Measurements from ENCODE around the gene LRRC4B. TPM values are rescaled to one million over a fixed set of nuclear protein-coding genes. Genes with fewer than 3 reads are reported as not detected.
A peak's percentile ranks its signal among the peaks of the same experiment; 100 is the strongest.

Gene LRRC4B
- total and polyA plus RNA-seq, 2 of the 13 experiments (the other 11 are each of a cell fraction or from before 2014, with no cell fraction given): not detected

- no peaks in the 10 kb centered on the region for H4K20me1 ChIP-seq (ENCODE audit: insufficient read depth, low read length)
- H3K27ac ChIP-seq (ENCODE audit: extremely low read length, insufficient read depth, low read length): no peak overlapping the region
- no peaks in the 10 kb centered on the region for H3K79me2 ChIP-seq (ENCODE audit: insufficient read depth, low read length)
- no peaks in the 10 kb centered on the region for H3K9me3 ChIP-seq (ENCODE audit: low read length)
- ATAC-seq: no peak
- H3K4me1 ChIP-seq (ENCODE audit: insufficient read depth, low read length): peaks cover 1% of the 10 kb centered on the region; the same call in 1 of the 2 replicates
- no peaks in the 10 kb centered on the region for H3K36me3 ChIP-seq (replicated peaks in 1 of 2; ENCODE audit: control insufficient read depth in 1 of 2, insufficient read depth in 2 of 2, low read length in 2 of 2)
- TF ChIP-seq, protein P1, sequence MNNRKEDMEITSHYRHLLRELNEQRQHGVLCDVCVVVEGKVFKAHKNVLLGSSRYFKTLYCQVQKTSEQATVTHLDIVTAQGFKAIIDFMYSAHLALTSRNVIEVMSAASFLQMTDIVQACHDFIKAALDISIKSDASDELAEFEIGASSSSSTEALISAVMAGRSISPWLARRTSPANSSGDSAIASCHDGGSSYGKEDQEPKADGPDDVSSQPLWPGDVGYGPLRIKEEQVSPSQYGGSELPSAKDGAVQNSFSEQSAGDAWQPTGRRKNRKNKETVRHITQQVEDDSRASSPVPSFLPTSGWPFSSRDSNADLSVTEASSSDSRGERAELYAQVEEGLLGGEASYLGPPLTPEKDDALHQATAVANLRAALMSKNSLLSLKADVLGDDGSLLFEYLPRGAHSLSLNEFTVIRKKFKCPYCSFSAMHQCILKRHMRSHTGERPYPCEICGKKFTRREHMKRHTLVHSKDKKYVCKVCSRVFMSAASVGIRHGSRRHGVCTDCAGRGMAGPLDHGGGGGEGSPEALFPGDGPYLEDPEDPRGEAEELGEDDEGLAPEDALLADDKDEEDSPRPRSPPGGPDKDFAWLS (CRISPR knock-in tag; IDR thresholded peaks at IDR 0.05; ENCODE audit: borderline replicate concordance): no peak
- TF ChIP-seq RCOR2 (CRISPR knock-in tag; IDR thresholded peaks at IDR 0.05) (no peak), PPARG (CRISPR knock-in tag; conservative IDR thresholded peaks at IDR 0.05) (no peak)
- in situ Hi-C loops (cut with HindIII; ENCODE audit: extremely low pct_ligation_motif_present, low pct_unique_long_range_greater_than_20kb) (no loop called here), intact Hi-C loops (cut with micrococcal nuclease; ENCODE audit: unreplicated experiment) (no loop called here)
- FAIRE-seq: no peak
- ChIA-PET POLR2A (no interaction called here), CTCF (ENCODE audit: low intra/inter-chr PET ratio, low total read pairs) (no interaction called here)
- WGBS (ENCODE audit: low lambda C conversion rate): 86% methylated on average over 26 of the region's 40 CpGs
- no peak overlapping the region for H3K4me3 ChIP-seq (replicated peaks in 1 of 3; ENCODE audit: insufficient read depth in 1 of 3, low read depth in 2 of 3, low read length in 3 of 3)
- H2AFZ ChIP-seq (ENCODE audit: low read length): no peak overlapping the region
- H3K27me3 ChIP-seq (ENCODE audit: control insufficient read depth in 1 of 2, insufficient read depth in 2 of 2, low read length in 2 of 2): 0 out of 5 replicates have a peak, but pooled peaks cover 0 to 4% of the 10 kb centered on the region in 2 experiments
- no TSS peak for BruUV-seq (replicated peaks)
- no peak overlapping the region for H3K9ac ChIP-seq (ENCODE audit: insufficient read depth, low read depth, low read length)
- DNase-seq (ENCODE audit: low spot score): no peak
- no peak overlapping the region for H3K4me2 ChIP-seq (ENCODE audit: low read depth, low read length)
These were observed 49.1 kb downstream of the LRRC4B start for GRCh38 chr19:50519006-50519575.

DNA sequence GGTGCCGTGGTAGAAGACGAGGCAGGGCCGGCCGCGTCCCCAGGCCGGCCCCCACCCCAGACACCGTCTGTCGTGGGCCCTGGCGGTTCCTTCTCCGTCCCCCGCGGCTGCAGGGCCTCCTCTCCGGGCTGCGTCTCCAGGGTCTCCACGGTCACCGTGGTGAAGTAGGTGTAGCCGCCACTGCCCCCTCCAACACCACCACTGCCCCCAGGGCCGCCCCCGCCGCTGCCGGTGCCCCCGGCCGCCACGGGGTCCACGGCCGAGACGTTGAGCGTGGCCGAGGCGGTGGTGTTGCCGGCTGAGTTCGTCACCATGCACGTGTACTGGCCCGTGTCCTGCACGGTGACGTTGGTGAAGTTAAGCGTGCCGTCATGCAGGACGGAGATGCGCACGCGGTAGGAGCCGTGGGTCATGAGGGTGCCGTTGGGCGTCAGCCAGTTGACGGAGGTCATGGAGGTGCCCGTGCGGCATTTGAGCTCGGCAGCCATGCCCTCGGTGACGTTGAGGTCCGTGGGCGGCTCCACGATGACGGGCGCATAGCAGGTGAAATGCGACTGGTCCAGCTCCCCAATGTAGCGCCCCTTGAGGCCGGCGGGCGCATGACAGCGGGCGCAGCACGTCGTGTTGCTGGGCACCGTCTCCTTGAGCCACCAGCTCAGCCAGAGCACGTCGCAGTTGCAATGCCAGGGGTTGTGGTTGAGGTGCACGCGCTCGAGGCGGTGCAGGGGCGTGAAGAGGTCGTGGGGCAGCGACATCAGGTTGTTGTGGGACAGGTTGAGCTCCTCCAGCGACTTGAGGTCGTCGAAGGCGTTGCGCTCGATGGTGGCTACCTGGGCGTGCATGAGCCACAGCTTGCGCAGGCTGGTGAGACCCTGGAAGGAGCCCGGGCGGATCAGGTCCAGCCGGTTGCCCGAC, 49.9 kb downstream of the LRRC4B start:
- TF ChIP-seq CTCF (CRISPR knock-in tag; IDR thresholded peaks at IDR 0.05): peak; percentile 31; the same call in 1 of the 2 replicates
- 0 out of 2 replicates have a peak, but pooled peaks have one; percentile 35 for TF ChIP-seq HOXA3 (CRISPR knock-in tag; IDR thresholded peaks at IDR 0.05)
- TF ChIP-seq, protein P2, sequence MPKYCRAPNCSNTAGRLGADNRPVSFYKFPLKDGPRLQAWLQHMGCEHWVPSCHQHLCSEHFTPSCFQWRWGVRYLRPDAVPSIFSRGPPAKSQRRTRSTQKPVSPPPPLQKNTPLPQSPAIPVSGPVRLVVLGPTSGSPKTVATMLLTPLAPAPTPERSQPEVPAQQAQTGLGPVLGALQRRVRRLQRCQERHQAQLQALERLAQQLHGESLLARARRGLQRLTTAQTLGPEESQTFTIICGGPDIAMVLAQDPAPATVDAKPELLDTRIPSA (CRISPR knock-in tag; IDR thresholded peaks at IDR 0.05; ENCODE audit: borderline replicate concordance): no peak
- TF ChIP-seq ZSCAN12 (CRISPR knock-in tag; IDR thresholded peaks at IDR 0.05): no peak
- TF ChIP-seq ZBTB33 (CRISPR knock-in tag; IDR thresholded peaks at IDR 0.05): peak; percentile 14; the same call in 1 of the 2 replicates
- TF ChIP-seq DNMT1 (CRISPR knock-in tag; IDR thresholded peaks at IDR 0.05): peak; percentile 40; the same call in 1 of the 2 replicates
- Histone ChIP-seq H3K27ac (ENCODE audit: extremely low read length, insufficient read depth, low read length) (no peak overlapping the region), H2AFZ (ENCODE audit: low read length) (no peak overlapping the region), H3K9me3 (ENCODE audit: low read length) (no peaks in the 10 kb centered on the region), H4K20me1 (ENCODE audit: insufficient read depth, low read length) (no peaks in the 10 kb centered on the region), H3K9ac (ENCODE audit: insufficient read depth, low read depth, low read length) (no peak overlapping the region), H3K36me3 (replicated peaks in 1 of 2; ENCODE audit: control insufficient read depth in 1 of 2, insufficient read depth in 2 of 2, low read length in 2 of 2) (no peaks in the 10 kb centered on the region), H3K79me2 (ENCODE audit: insufficient read depth, low read length) (no peaks in the 10 kb centered on the region), H3K4me1 (ENCODE audit: insufficient read depth, low read length) (peaks cover 8% of the 10 kb centered on the region), H3K4me2 (ENCODE audit: low read depth, low read length) (no peak overlapping the region), H3K4me3 (replicated peaks in 1 of 3; ENCODE audit: insufficient read depth in 1 of 3, low read depth in 2 of 3, low read length in 3 of 3) (no peak overlapping the region), H3K27me3 (ENCODE audit: control insufficient read depth in 1 of 2, insufficient read depth in 2 of 2, low read length in 2 of 2) (peaks cover 0 to 4% of the 10 kb centered on the region in 2 experiments; a peak in 2 of 5 replicates)
- ChIA-PET POLR2A (no interaction called here), CTCF (ENCODE audit: low intra/inter-chr PET ratio, low total read pairs) (no interaction called here)
- ATAC-seq (no peak), FAIRE-seq (no peak), DNase-seq (ENCODE audit: low spot score) (no peak)
- intact Hi-C loops (cut with micrococcal nuclease; ENCODE audit: unreplicated experiment): no loop called here
- 82% methylated on average over 33 of the region's 87 CpGs for whole genome bisulfite sequencing (ENCODE audit: low lambda C conversion rate)
- BruUV-seq (replicated peaks): no TSS peak
- in situ Hi-C loops (cut with HindIII; ENCODE audit: extremely low pct_ligation_motif_present, low pct_unique_long_range_greater_than_20kb): no loop called here

Measured in HepG2 (cell line).